Heart left ventricle (tissue), 13 donors: ENCODE data around the gene PLK5.

Experiments
- CTCF ChIP-seq, 12 donors: fragments of 200-600 bp; sonication (generic) in 4 of 12; IDR thresholded peaks; one replicate each; pipeline versions ENCODE4 v1.5.0 to v1.8.0; 2018 to 2022; ENCODE audit warnings: antibody characterized with exemption in 12 of 12, mild to moderate bottlenecking in 5 of 12
- POLR2A ChIP-seq, 2 donors: fragments of 450-650 bp; IDR thresholded peaks; one replicate each; pipeline ENCODE4 v1.6.1; 2017; ENCODE audit warnings: antibody characterized with exemption in 2 of 2, mild to moderate bottlenecking in 2 of 2, moderate library complexity in 2 of 2
- donor health status: ischemic (EF 13 %, LVEDD 7.1; RV severe dilation, severe dysfunction).
- donor health status: DM: no; HTN: yes; CAD: no.
- donor health status: DM: no; HTN: no; CAD: no.
- donor health status: ischemic (EF 25% LVEDD 6.9; RV normal size, moderate dysfunction).
- donor health status: ischemic (EF 25% LVEDD 5.7; RV mildly dilated, moderate dysfunction).
- donor health status: ischemic (EF 35%, LVEDD 5.7; RV mildly dilated, moderate dysfunction).
- donor health status: nonischemic (EF 11% LVEDD 7.7; RV severe dilation, severe dysfunction).
- donor health status: DM: yes; HTN: yes; CAD: no.
- donor health status: PGD.
- donor health status: ischemic (EF 29% LVEDD 5.4; RV normal size, mild dysfunction).
- donor health status: nonischemic (EF 23%, LVEDD 6.1; RV moderate dilation, normal function).

GRCh38 chr19:1563251-1563650, 39.4 kb downstream of the PLK5 start:
- TF ChIP-seq POLR2A (IDR thresholded peaks at IDR 0.05) (no peak), CTCF (IDR thresholded peaks at IDR 0.05) (no peak)
